Raji (cell line): ENCODE measurements around the gene LRFN5.

Experiments
- POLR2A ChIP-seq: IDR thresholded peaks from 2 replicates; pipeline ENCODE4 v1.6.1; 2011; ENCODE audit warnings: low read depth, low read length, control low read depth; ENCODE audit not compliant: insufficient read depth

Gene LRFN5

GRCh38 chr14:41615011-41615595 lies 8.4 kb downstream of the LRFN5 start:
- TF ChIP-seq POLR2A: no peak

- no peak for TF ChIP-seq POLR2A
Observed at GRCh38 chr14:41623736-41624135, 17.1 kb downstream of the LRFN5 start.

GRCh38 chr14:41629876-41630275 lies 23.2 kb downstream of the LRFN5 start:
- TF ChIP-seq POLR2A: no peak

- TF ChIP-seq POLR2A: no peak
Observed at GRCh38 chr14:41634286-41634685, 27.6 kb downstream of the LRFN5 start.

GRCh38 chr14:41636492-41637392 lies 30.1 kb downstream of the LRFN5 start:
- no peak for TF ChIP-seq POLR2A

GRCh38 chr14:41641690-41642089 lies 35.0 kb downstream of the LRFN5 start:
- TF ChIP-seq POLR2A: no peak

GRCh38 chr14:41642367-41642766 lies 35.7 kb downstream of the LRFN5 start:
- no peak for TF ChIP-seq POLR2A

GRCh38 chr14:41642789-41643188 lies 36.1 kb downstream of the LRFN5 start:
- no peak for TF ChIP-seq POLR2A

GRCh38 chr14:41644606-41645005 lies 37.9 kb downstream of the LRFN5 start:
- TF ChIP-seq POLR2A: no peak

GRCh38 chr14:41650802-41651201 lies 44.1 kb downstream of the LRFN5 start:
- TF ChIP-seq POLR2A: no peak

GRCh38 chr14:41654196-41654595 lies 47.5 kb downstream of the LRFN5 start:
- no peak for TF ChIP-seq POLR2A

- no peak for TF ChIP-seq POLR2A
Observed at GRCh38 chr14:41662780-41663472, 56.2 kb downstream of the LRFN5 start.

GRCh38 chr14:41663473-41663850 lies 56.8 kb downstream of the LRFN5 start:
- TF ChIP-seq POLR2A: no peak

GRCh38 chr14:41666301-41666700 lies 59.6 kb downstream of the LRFN5 start:
- no peak for TF ChIP-seq POLR2A

- TF ChIP-seq POLR2A: no peak
Observed at GRCh38 chr14:41668356-41668755, 61.7 kb downstream of the LRFN5 start.

- no peak for TF ChIP-seq POLR2A
Observed at GRCh38 chr14:41699486-41699885, 92.8 kb downstream of the LRFN5 start.
